T-helper 22 cell (primary cell): Measurements from ENCODE around the gene ZC3H12A.

Experiments
- DNase-seq: peaks from one replicate; pipeline ENCODE4 v3.0.0-alpha.2; 2020; ENCODE audit warnings: low read depth

Gene ZC3H12A

DNA sequence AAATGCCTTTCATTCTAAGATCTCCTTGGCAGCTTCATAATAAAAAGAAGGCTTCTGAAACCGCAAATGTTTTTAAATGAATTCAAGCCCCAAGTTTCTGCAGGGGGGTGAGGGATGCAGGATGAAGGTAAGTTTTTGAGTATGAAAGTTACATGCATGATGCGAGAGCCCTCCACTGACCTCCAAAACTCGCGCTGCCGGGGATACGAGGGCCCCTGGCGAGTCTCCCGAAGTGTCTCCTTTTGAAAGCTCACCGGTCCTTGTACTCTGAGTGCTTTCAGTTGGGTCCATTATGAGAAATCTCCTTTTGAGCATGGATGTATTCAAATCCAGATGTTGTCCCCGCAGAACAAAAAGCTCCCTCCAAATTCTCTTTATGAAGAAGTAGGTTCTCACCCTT lies 18.9 kb upstream of the ZC3H12A start:
- DNase-seq, result no peak

DNA sequence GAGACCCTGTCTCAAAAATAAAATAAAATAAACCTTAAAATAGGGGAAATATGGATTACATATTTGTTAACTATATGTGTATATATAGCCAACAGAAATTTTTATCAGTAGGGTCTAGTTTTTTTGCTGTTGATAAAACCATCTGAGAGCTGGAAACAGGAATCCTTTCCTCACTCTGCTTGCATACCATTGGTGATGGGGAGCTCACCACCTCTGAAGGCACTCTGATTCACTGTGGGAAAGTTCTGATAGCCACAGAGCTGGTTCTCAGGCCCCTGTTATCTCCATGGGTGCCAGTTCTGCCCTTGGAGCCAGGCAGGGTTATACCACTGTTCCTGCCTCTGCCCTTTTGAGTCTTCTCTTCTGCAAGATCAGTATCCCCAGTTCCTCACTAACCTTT lies 17.8 kb upstream of the ZC3H12A start:
- DNase-seq, result no peak

DNA sequence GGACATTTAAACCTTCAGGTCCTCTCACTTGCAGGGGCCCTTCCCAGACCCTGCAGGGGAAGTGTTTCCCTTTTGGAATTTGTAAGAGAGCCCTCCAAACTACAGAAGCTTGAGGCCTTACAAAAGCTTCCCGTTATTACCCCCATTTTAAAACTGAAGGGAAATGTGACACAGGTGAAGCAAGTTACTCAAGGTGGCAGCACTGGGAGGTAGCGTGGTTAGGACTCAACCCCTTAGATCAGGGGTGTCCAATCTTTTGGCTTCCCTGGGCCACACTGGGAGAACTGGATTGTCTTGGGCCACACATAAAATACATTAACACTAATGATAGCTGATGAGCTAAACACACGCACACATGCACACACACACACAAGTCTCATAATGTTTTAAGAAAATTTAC lies 15.8 kb upstream of the ZC3H12A start:
- no peak for DNase-seq

DNA sequence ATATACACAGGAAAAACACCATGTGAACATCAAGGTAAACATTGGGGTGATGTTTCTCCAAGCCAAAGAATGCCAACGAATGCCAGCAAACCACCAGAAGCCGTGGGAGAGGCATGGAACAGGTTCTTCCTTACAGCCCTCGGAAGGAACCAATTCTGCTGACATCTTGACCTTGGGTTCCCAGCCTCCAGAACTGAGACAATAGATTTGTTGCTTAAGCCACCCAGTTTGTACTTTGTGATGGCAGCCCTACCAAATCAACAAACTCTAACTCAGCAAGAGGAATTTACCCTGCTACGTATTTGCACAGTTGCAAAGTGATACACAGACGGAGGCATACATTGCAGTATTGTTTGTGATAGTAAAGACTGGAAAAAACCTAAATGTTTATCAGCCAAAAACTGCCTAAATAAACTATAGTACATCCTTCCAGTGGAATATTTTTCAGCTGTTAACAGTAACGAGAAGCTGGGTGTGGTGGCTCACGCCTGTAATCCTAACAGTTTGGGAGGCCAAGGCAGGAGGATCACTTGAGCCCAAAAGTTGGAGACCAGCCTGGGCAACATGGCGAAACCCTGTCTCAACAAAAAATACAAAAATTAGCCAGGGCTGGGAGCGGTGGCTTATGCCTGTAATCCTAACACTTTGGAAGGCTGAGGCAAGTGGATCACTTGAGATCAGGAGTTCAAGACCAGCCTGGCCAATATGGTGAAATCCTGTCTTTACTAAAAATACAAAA lies 12.5 kb upstream of the ZC3H12A start:
- DNase-seq, result no peak

DNA sequence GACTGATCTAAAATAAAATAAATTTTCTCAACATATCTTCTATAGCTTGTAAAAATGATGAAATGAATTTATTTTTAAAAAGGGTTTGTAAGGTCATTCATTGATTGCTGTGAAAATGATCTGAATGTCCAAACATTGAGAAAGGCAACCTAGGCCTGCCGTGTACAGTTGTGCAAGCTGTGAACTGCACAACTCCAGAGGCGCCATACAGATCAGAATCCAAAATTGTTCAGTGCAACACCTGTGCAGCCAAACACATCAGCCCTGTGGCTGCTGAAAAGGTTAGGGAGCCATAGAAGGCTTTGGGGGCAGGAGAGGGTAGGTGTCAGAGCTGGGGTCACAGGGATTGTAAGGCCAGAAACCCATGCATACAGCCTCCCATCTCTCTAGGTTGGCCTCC lies 9.9 kb upstream of the ZC3H12A start:
- DNase-seq, result no peak

DNA sequence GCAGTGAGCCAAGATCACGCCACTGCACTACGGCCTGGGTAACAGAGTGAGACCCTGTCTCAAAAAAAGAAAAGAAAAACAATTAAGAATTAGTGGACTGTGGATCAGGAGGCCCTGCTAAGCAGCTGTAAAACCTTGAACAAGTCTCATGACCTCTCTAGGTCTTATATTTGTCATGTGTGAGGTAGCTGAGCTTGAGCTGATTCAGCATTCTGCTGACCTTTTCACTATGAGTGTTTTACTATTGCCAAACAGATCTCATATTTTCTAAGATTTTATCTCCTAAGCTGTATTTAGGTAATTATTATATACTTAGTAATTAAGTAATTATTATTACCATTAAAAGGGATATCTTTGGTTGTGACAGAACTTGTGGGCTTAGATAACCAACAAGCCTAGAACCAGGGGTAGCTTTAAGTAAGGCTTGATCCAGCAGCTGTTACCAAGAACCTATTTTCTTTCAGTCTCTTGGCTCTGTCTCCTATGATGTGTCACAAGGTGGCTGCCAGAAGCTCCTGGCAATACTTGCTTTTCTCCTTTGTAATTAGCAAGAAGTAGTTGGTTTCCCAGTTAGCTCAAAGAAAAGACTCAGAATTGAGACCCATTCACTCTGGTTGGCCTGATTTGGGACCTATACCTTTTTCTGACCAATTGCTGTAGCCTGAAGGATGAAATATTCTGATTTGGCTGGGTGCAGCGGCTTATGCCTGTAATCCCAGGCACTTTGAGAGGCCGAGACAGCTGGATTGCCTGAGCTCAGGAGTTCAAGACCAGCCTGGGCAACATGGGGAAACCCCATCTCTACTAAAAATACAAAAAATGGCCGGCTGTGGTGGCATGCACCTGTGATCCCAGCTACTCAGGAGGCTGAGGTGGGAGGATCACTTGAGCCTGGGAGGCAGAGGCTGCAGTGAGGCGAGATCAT lies 8.5 kb upstream of the ZC3H12A start:
- DNase-seq, result no peak

DNA sequence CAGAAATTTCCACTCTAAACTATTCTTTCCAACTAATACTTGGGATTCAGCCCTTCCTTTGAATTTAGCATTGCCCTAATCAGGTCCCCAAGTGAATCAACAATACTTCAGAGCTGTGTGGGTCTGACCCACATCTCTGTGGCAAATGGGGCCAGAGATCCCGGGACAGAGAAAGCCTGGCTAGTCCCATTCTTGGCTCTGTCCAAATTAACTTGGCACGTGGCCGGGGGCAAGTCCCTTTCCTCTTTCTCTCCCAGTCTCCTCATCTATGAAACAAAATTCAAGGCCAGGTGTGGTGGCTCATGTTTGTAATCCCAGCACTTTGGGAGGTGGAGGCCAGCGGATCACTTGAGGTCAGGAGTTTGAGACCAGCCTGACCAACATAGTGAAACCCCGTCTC lies 6.3 kb upstream of the ZC3H12A start:
- no peak for DNase-seq

DNA sequence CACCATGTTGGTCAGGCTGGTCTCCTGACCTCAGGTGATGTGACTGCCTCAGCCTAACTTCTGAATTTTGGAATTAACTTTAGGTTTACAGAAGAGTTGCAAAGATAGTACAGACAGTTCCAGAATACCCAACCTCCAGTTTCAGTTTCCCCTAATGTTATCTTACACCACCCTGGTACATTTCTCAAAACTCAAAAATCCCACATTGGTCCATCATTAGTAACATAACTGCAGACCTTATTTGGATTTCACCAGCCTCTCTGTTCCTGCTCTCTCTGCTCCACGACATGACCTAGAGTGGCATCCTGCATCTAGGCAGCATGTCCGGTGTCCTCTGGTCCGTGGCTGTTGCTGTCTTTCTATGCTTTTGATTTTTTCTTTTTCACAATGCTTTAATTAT lies 5.0 kb upstream of the ZC3H12A start:
- DNase-seq, result no peak

DNA sequence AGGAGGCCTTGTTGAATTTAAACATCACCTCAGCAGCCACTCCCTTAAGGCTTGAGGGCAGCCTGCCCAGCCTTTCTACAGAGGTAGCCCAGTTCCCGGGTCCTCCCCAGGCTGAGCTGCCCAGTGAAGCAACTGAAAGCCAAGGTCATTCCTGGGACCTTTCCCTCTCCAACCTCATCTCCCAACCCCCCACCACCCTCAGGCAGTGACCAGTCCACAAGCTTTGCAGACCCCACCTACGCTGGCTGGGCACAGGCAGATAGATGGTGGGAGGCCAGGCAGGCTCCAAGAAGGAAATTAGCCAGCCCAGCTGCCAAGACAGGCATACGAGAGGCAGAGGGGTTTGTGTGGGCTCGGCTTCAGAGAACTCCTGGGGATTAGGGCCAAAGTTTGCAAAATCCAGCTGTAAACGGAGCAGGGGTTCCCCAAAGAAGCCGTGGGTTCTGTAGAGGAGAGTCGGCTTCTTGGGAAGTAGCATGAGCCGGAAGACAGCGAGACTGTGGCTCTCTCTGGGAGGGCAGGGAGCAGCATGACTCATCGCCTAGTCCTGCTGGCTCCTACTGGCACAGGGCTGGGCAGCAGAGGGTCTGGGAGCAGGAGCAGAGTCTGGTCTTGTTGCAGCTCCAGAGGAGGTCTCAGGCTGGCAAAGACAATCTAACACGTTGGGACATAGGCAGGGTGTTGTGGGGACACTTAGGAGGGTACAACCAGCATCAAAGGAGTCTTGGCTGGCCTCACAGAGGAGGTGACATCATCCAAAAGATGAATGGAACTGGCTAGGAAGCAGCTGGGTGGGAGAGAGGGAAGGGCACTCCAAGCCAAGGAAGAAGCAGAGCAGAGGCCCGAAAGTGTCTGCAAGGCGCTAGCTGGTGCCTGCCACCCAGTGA lies 2.8 kb upstream of the ZC3H12A start:
- no peak for DNase-seq

DNA sequence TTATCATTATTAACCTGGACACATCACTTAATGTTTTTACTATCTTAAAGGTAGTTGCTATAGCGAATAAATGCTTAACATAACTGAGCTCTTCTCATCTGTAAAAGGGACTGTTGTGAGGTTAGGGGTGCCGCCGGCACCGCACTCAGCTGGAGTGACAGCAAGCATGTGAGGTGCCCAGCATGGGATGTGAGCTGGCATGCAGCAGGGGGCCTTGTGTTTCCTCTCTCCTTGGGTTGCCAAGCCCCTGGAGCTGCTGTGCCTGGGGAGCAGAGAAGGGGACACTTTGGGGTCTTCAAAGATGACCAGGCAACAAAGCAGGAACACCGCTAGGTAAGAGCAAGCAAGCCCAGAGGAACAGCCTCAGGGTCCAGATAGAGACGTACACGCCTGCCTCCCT lies 2.1 kb upstream of the ZC3H12A start:
- DNase-seq, result no peak

DNA sequence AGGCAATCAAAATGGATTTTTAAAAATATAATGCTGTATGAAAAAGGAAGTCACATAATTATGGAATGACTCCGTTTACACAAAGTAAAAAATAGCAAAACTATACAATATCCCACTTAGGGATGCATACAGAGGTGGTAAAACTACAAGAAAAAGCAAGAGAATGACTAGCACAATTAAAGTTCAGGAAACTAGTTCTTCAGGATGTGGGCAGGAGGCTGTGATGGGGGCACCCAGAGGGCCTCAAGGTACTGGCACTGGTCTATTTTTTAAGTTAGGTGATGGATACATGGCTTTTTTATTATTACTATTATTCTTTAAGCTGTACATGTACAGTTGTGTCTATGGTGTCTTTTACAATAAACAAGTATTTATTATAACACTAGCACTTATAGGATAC lies 1.4 kb upstream of the ZC3H12A start:
- DNase-seq, result no peak

DNA sequence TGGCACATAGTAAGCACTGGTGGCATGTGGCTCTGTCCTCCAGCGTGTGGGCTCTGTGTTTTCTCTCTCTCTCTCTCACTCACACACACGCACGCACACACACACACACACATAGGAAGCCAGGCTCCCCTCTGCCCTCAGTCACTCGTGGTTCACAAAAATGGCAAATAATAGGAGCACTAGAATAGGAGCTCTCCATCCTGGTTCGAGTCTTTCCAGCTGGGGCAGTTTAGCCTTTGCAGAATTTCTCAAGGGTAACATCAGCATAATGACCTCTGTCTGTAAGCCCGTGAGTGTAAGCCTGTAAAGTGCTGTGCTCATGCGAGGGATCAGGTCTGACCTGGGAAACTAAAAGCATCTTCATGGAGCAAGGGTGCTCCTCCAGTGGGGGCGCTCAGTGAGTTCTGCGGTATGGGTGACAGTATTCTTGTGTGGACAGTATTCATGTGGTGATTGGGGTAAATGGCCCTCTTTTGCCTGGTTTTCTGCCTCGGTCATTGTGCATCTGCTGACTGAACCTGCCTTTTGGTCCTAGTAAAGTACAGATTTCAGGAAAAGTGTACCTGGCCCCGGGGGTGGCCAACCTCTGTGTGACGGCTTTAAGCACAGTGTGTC lies 842 bp upstream of the ZC3H12A start:
- DNase-seq, result no peak

DNA sequence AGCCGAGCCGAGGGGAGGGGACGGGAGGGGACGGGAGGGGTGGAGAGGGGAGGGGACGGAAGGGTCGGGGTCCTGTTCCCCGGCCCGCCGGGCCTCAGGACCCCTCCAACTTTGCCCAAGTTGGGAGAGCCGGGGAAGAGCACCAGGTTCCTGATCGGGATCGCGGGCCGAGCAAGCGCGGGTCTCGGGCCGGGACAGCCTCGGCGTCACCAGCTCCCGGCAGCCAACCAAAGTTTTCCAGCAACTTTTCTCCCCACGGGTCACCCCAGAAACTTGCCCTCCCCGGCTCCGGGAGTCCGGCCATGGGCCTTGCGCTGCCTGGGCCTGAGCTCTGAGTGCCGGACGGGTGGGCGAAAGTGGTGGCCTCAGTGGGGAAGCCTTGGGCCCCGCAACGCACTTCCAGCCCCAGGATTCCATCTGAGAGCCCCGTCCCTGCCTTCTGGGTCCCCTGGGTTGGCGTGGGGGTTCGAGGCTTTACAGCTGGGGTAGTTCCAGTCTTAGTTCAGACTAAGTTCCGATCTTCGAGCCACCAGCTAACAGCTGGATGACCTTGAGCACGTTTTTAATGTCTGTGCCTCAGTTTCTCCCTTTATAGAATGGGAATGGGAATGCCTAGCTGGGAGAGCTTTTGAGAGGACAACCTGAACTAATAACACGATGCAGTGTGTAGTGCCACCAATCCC lies 458 bp downstream of the ZC3H12A start:
- no peak for DNase-seq

DNA sequence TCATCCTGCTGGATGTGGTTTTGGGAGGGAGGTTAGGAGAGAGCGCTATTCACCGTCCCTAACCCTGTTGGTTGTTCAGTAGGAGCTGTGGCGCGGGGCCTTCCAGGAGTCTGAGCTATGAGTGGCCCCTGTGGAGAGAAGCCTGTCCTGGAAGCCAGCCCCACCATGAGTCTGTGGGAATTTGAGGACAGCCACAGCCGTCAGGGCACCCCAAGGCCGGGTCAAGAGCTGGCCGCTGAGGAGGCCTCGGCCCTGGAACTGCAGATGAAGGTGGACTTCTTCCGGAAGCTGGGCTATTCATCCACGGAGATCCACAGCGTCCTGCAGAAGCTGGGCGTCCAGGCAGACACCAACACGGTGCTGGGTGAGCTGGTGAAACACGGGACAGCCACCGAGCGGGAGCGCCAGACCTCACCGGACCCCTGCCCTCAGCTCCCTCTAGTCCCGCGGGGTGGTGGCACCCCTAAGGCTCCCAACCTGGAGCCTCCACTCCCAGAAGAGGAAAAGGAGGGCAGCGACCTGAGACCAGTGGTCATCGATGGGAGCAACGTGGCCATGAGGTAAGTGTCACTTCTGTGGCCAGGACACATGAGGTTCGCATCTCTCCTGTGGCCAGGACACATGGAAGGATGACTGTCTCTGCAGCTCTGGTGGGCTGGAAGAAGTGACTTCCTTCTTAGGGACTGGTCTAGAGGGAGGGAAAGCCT lies 1.2 kb downstream of the ZC3H12A start:
- no peak for DNase-seq

DNA sequence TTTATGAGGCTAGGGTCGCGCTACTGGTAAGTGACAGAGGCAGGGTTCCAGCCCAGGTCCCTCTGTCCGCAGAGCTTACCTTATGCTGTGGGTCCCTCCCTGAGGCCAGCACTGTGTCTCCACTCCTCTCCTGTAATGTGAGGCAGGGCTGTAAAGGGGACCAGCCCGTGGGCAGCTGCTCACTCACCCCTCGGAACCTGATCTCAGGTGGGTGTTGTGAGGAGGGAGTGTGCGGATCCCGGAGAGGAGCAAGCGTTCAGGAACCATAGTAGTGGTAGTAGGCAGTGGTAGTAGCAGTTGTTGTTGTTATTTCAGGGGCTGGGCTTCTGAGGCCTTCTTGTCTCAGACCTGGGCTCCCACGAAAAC lies 1.7 kb downstream of the ZC3H12A start:
- DNase-seq, result no peak

DNA sequence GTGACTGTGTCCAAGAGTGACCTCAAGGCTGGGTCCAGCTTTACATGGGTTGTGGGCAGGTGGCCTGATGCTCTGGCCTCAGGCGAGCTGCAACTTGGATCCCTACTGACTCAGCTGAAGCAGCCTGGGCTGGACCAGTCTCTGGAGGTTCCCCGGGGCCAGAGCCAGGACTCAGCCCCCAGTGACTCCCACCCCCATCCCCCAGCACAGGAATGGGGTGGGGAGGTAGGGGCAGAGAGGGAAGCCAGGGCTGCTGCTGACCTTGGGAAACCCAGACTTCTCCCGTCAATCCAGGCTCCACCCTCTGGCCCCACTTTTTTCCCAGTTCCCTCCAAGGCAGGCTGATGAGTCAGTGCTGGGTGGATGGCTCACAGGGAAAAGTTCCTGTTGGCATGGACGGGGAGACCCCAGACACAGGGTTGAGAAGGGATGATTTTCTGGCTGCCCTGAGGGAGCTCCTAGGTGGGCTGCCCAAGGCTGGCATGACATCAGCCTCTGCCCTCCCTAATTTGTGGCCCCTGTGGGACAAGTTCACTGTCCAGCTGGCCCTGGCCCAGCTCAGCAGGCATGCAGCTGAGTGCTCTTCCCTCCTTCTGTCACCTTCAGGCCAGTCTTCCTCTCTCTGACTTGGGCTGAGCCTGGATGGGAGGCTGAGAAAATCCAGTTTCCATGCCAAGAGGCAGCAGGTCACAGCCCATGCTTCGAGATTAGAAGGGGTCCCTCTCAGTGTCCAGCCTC lies 2.2 kb downstream of the ZC3H12A start:
- DNase-seq, result no peak

DNA sequence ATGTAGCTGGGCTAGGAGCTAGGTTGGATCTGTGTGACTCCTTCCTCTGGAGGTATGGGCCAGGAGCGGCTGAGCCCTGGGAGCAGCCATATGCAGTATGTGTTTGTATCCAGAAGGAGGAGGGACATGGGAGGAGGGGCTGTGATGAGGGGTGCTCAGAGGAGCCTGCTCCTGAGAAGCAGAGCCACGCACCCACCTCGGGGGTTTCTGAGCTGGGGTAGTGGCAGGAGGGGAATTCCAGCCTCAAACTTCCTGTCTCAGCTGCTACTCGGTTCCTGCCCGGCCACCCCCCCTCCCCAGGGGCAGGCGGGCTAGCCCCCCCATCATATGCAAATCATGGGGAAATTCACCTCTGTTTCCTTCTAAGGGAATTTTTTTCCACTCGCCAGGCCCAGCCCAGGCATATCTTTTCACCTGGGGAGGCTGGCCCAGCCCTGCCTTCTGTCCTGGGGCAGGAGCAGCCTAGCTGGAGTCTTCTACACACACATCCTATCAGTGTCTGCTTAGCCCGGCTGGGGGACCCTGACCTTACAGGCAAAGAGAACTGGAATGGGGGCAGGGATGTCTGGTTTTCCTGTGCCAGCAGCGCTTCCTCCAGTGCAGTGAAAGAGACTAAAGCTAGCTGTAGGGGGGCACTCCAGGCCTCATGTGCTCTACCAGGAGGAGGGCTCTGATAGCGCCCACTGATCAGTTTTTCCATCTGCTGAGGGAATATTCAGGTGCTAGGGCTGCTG lies 3.0 kb downstream of the ZC3H12A start:
- DNase-seq, result peak; percentile 92

DNA sequence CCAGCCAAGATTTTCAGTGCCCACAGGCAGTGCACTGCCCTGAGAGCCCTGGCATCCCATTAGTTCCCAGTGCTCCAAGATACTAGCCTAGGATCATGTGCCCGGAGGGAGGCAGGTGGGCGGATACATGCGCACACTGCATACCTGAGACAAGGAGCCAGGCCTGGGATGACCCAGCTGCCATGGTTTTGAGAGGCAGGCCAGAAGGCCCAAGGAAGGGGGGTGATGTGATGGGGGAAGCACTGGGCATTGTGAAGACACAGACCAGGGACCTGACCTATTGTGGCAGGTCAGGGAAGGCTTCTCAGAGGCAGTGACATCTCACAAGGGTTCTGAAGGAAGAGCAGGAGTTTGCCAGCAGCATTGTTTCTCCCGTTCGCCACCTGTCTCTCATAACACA lies 3.6 kb downstream of the ZC3H12A start:
- DNase-seq, result no peak

DNA sequence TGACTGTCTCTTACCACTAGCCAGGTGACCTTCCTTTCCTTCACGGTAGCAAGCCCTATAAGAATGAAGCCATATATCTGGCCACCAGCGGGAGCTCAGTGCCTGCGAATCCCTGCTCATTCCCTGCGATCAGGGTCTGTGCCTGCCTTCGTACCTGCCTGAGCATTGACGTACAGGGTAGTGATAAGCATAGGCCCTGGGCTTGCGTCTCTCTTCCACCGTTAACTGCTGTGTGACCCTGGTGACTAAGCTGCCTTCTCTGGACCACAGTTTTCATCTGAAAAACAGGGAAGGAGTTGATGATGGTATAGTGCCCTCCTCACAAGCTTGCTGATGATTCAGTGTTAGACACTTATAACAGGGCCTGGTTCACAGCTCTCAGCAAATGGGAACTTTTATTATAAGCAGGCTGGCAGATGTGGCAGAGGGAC lies 4.1 kb downstream of the ZC3H12A start:
- DNase-seq, result peak; percentile 51
